ENCODE results near the gene CHST1.

Gene CHST1

GRCh38 chr11:45643598-45644260, 21.7 kb downstream of the CHST1 start:
- DNase-seq, result no peak

GRCh38 chr11:45641961-45642360, 23.5 kb downstream of the CHST1 start:
- DNase-seq, result no peak

GRCh38 chr11:45638051-45638450, 27.4 kb downstream of the CHST1 start:
- no peak for DNase-seq

- no peak for DNase-seq
Measured at GRCh38 chr11:45635907-45636306, 29.5 kb downstream of the CHST1 start.

- no peak for DNase-seq
Measured at GRCh38 chr11:45625611-45626010, 39.8 kb downstream of the CHST1 start.

GRCh38 chr11:45624095-45624494, 41.3 kb downstream of the CHST1 start:
- no peak for DNase-seq

GRCh38 chr11:45622861-45623260, 42.6 kb downstream of the CHST1 start:
- no peak for DNase-seq

GRCh38 chr11:45622283-45622682, 43.1 kb downstream of the CHST1 start:
- no peak for DNase-seq

- no peak for DNase-seq
Measured at GRCh38 chr11:45621588-45621987, 43.8 kb downstream of the CHST1 start.

GRCh38 chr11:45620243-45620642, 45.2 kb downstream of the CHST1 start:
- DNase-seq, result no peak

GRCh38 chr11:45618897-45619296, 46.5 kb downstream of the CHST1 start:
- DNase-seq, result no peak

GRCh38 chr11:45617871-45618601, 47.4 kb downstream of the CHST1 start:
- DNase-seq, result no peak

GRCh38 chr11:45616802-45617549, 48.4 kb downstream of the CHST1 start:
- no peak for DNase-seq

GRCh38 chr11:45615182-45615792, 50.1 kb downstream of the CHST1 start:
- DNase-seq, result no peak

GRCh38 chr11:45614196-45614828, 51.1 kb downstream of the CHST1 start:
- no peak for DNase-seq

GRCh38 chr11:45610627-45611026, 54.8 kb downstream of the CHST1 start:
- no peak for DNase-seq

GRCh38 chr11:45609902-45610301, 55.5 kb downstream of the CHST1 start:
- DNase-seq, result no peak

- no peak for DNase-seq
Measured at GRCh38 chr11:45609337-45609736, 56.1 kb downstream of the CHST1 start.

GRCh38 chr11:45607995-45608394, 57.4 kb downstream of the CHST1 start:
- no peak for DNase-seq

GRCh38 chr11:45606514-45607281, 58.7 kb downstream of the CHST1 start:
- DNase-seq, result no peak

GRCh38 chr11:45605051-45605450, 60.4 kb downstream of the CHST1 start:
- no peak for DNase-seq

Measured in T-helper 1 cell (primary cell).